BLaER1 (cell line): ENCODE results near the gene ZAP70.

Experiments used
- H3K27ac ChIP-seq: shearing (Covaris generic); formaldehyde crosslinking; 2 replicates; pipeline ENCODE4 v1.8.1; 2022
- H3K27me3 ChIP-seq: shearing (Covaris generic); formaldehyde crosslinking; 2 replicates; pipeline ENCODE4 v1.8.1; 2022
- H3K36me3 ChIP-seq: shearing (Covaris generic); formaldehyde crosslinking; 2 replicates; pipeline ENCODE4 v1.8.1; 2022
- H3K4me1 ChIP-seq: shearing (Covaris generic); formaldehyde crosslinking; 2 replicates; pipeline ENCODE4 v1.8.1; 2022
- H3K4me2 ChIP-seq: shearing (Covaris generic); formaldehyde crosslinking; 2 replicates; pipeline ENCODE4 v1.8.1; 2022
- H3K4me3 ChIP-seq: shearing (Covaris generic); formaldehyde crosslinking; 2 replicates; pipeline ENCODE4 v1.8.1; 2022
- H3K9ac ChIP-seq: shearing (Covaris generic); formaldehyde crosslinking; 2 replicates; pipeline ENCODE4 v1.8.1; 2022
- H3K9me3 ChIP-seq: shearing (Covaris generic); formaldehyde crosslinking; 2 replicates; pipeline ENCODE4 v1.8.1; 2022
- H4K20me1 ChIP-seq: shearing (Covaris generic); formaldehyde crosslinking; 2 replicates; pipeline ENCODE4 v1.8.1; 2022
- Cebpa-rat ChIP-seq: shearing (Covaris generic); IDR thresholded peaks from 2 replicates; pipeline ENCODE4 v1.8.1; 2022

The ZAP70 gene

GRCh38 chr2:97715951-97716694 is 2.7 kb downstream of the ZAP70 start:
- H4K20me1 ChIP-seq = no peaks in the 10 kb centered on the region
- no peaks in the 10 kb centered on the region for H3K27me3 ChIP-seq
- peak overlapping the region; percentile 39; the same call in 1 of the 2 replicates for H3K4me3 ChIP-seq
- peak overlapping the region; percentile 93 for H3K9ac ChIP-seq
- peak overlapping the region; percentile 98 for H3K4me2 ChIP-seq
- peaks cover 8% of the 10 kb centered on the region for H3K36me3 ChIP-seq
- peak overlapping the region; percentile 99 for H3K27ac ChIP-seq
- no peak for TF ChIP-seq Cebpa-rat
- H3K9me3 ChIP-seq = no peaks in the 10 kb centered on the region
- H3K4me1 ChIP-seq = peaks cover 100% of the 10 kb centered on the region

- H3K4me2 ChIP-seq = peak overlapping the region; percentile 98
- peak overlapping the region; percentile 93 for H3K9ac ChIP-seq
- no peaks in the 10 kb centered on the region for H3K27me3 ChIP-seq
- H3K27ac ChIP-seq = peak overlapping the region; percentile 99
- peak overlapping the region; percentile 61 for H3K4me3 ChIP-seq
- TF ChIP-seq Cebpa-rat = no peak
- H3K9me3 ChIP-seq = no peaks in the 10 kb centered on the region
- peaks cover 10% of the 10 kb centered on the region for H3K36me3 ChIP-seq
- no peaks in the 10 kb centered on the region for H4K20me1 ChIP-seq
- H3K4me1 ChIP-seq = peaks cover 100% of the 10 kb centered on the region
Measured at GRCh38 chr2:97716695-97717612, 3.6 kb downstream of the ZAP70 start.

- Histone ChIP-seq H3K27me3 (no peaks in the 10 kb centered on the region), H4K20me1 (no peaks in the 10 kb centered on the region), H3K9ac (peak overlapping the region; percentile 93), H3K4me2 (peak overlapping the region; percentile 98), H3K4me1 (peaks cover 100% of the 10 kb centered on the region), H3K36me3 (peaks cover 14% of the 10 kb centered on the region), H3K9me3 (no peaks in the 10 kb centered on the region), H3K27ac (peak overlapping the region; percentile 99), H3K4me3 (peak overlapping the region; percentile 61)
- no peak for TF ChIP-seq Cebpa-rat
Measured at GRCh38 chr2:97717613-97717995, 4.2 kb downstream of the ZAP70 start.

GRCh38 chr2:97718051-97718882 is 4.9 kb downstream of the ZAP70 start:
- Histone ChIP-seq H3K4me1 (peaks cover 100% of the 10 kb centered on the region), H3K4me2 (peak overlapping the region; percentile 98), H3K36me3 (peaks cover 20% of the 10 kb centered on the region), H3K27ac (peak overlapping the region; percentile 99), H3K9ac (peak overlapping the region; percentile 93), H3K4me3 (peak overlapping the region; percentile 61), H3K9me3 (no peaks in the 10 kb centered on the region), H3K27me3 (no peaks in the 10 kb centered on the region), H4K20me1 (no peaks in the 10 kb centered on the region)
- no peak for TF ChIP-seq Cebpa-rat

DNA sequence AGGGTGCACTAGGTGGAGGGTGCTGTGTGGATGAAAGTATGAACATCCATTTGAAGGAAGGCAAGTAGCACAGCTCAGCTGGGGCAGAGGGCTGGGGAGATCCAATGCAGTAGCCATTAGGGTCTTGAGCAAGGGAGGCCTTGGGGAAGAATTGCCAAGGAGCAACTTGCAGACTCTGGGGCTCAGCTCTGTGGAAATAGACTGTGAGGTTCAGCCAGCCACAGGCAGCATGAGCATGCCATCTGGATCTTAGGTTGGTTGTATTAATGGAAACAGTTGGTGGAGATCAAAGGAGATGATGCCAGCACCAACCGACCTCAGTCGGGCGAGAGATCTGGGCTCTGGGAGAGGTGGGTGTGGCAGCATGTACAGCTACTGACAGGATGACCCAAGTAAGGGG is 5.6 kb downstream of the ZAP70 start:
- H3K4me1 ChIP-seq = peaks cover 100% of the 10 kb centered on the region
- peak; percentile 38; the same call in 1 of the 2 replicates for TF ChIP-seq Cebpa-rat
- H3K9me3 ChIP-seq = no peaks in the 10 kb centered on the region; the same call in 1 of the 2 replicates
- peaks cover 27% of the 10 kb centered on the region for H3K36me3 ChIP-seq
- H4K20me1 ChIP-seq = no peaks in the 10 kb centered on the region
- H3K4me2 ChIP-seq = peak overlapping the region; percentile 98
- peak overlapping the region; percentile 99 for H3K27ac ChIP-seq
- H3K9ac ChIP-seq = peak overlapping the region; percentile 93
- H3K27me3 ChIP-seq = no peaks in the 10 kb centered on the region
- peak overlapping the region; percentile 61 for H3K4me3 ChIP-seq

- H3K9ac ChIP-seq = peak overlapping the region; percentile 93
- H4K20me1 ChIP-seq = no peaks in the 10 kb centered on the region
- TF ChIP-seq Cebpa-rat = no peak; the same call in 1 of the 2 replicates
- H3K27me3 ChIP-seq = no peaks in the 10 kb centered on the region
- peaks cover 33% of the 10 kb centered on the region for H3K36me3 ChIP-seq
- no peaks in the 10 kb centered on the region; the same call in 1 of the 2 replicates for H3K9me3 ChIP-seq
- H3K4me3 ChIP-seq = peak overlapping the region; percentile 61
- peaks cover 100% of the 10 kb centered on the region for H3K4me1 ChIP-seq
- H3K27ac ChIP-seq = peak overlapping the region; percentile 99
- peak overlapping the region; percentile 98 for H3K4me2 ChIP-seq
Measured at GRCh38 chr2:97719362-97720155, 6.2 kb downstream of the ZAP70 start.

- no peaks in the 10 kb centered on the region for H3K27me3 ChIP-seq
- H3K9me3 ChIP-seq = no peaks in the 10 kb centered on the region; the same call in 1 of the 2 replicates
- peak overlapping the region; percentile 93 for H3K9ac ChIP-seq
- peaks cover 41% of the 10 kb centered on the region for H3K36me3 ChIP-seq
- peak overlapping the region; percentile 98 for H3K4me2 ChIP-seq
- H3K4me1 ChIP-seq = peaks cover 100% of the 10 kb centered on the region
- H3K4me3 ChIP-seq = no peak overlapping the region
- TF ChIP-seq Cebpa-rat = no peak
- H4K20me1 ChIP-seq = no peaks in the 10 kb centered on the region
- peak overlapping the region; percentile 99 for H3K27ac ChIP-seq
Measured at GRCh38 chr2:97720746-97721145, 7.4 kb downstream of the ZAP70 start.

- no peak overlapping the region for H3K9ac ChIP-seq
- no peaks in the 10 kb centered on the region; the same call in 1 of the 2 replicates for H3K9me3 ChIP-seq
- H3K36me3 ChIP-seq = peaks cover 48% of the 10 kb centered on the region
- peak overlapping the region; percentile 99 for H3K27ac ChIP-seq
- H3K4me2 ChIP-seq = peak overlapping the region; percentile 98
- no peaks in the 10 kb centered on the region for H4K20me1 ChIP-seq
- H3K27me3 ChIP-seq = no peaks in the 10 kb centered on the region
- H3K4me3 ChIP-seq = no peak overlapping the region
- H3K4me1 ChIP-seq = peaks cover 100% of the 10 kb centered on the region
- no peak for TF ChIP-seq Cebpa-rat
Measured at GRCh38 chr2:97722227-97722626, 8.9 kb downstream of the ZAP70 start.
